GM21515 (cell line): Measurements from ENCODE around the gene FBXO24.
"Not testable (repeated sequence)": the region's sequence is repeated elsewhere in the genome, so short reads cannot be mapped to it uniquely, and the experiment has no call there.

ENCODE experiments used
- ATAC-seq: cut with Tn5 transposase; IDR thresholded peaks from one replicate; pipeline ENCODE4 v1.9.1; 2021; ENCODE audit not compliant: unreplicated experiment

FBXO24 gene

GRCh38 chr7:100559127-100559526, 27.0 kb upstream of the FBXO24 start:
- ATAC-seq: no peak

GRCh38 chr7:100561491-100562194, 24.5 kb upstream of the FBXO24 start:
- no peak for ATAC-seq

- ATAC-seq: no peak
These were observed 23.7 kb upstream of the FBXO24 start for GRCh38 chr7:100562195-100563099.

- ATAC-seq: no peak
These were observed 23.0 kb upstream of the FBXO24 start for GRCh38 chr7:100563100-100563564.

- ATAC-seq: no peak
These were observed 22.2 kb upstream of the FBXO24 start for GRCh38 chr7:100563809-100564400.

GRCh38 chr7:100564405-100564804, 21.7 kb upstream of the FBXO24 start:
- not testable (repeated sequence) for ATAC-seq

GRCh38 chr7:100565133-100565571, 21.0 kb upstream of the FBXO24 start:
- no peak for ATAC-seq

- ATAC-seq: no peak
These were observed 20.1 kb upstream of the FBXO24 start for GRCh38 chr7:100566018-100566531.

- ATAC-seq: no peak
These were observed 18.9 kb upstream of the FBXO24 start for GRCh38 chr7:100567031-100567730.

GRCh38 chr7:100567751-100568175, 18.4 kb upstream of the FBXO24 start:
- no peak for ATAC-seq

- no peak for ATAC-seq
These were observed 17.8 kb upstream of the FBXO24 start for GRCh38 chr7:100568176-100568895.

- no peak for ATAC-seq
These were observed 17.0 kb upstream of the FBXO24 start for GRCh38 chr7:100568896-100569844.

GRCh38 chr7:100570954-100571828, 14.9 kb upstream of the FBXO24 start:
- no peak for ATAC-seq

GRCh38 chr7:100571829-100572116, 14.4 kb upstream of the FBXO24 start:
- ATAC-seq: no peak

- no peak for ATAC-seq
These were observed 13.7 kb upstream of the FBXO24 start for GRCh38 chr7:100572281-100572948.

GRCh38 chr7:100572949-100573675, 13.0 kb upstream of the FBXO24 start:
- ATAC-seq: no peak
